Mammary epithelial cell (primary cell): ENCODE measurements around the gene ZSCAN31.

ENCODE experiments used
- CTCF ChIP-seq, 2 donors: IDR thresholded peaks in 1 of 2; conservative IDR thresholded peaks in 1 of 2; 2 replicates each; pipeline ENCODE4 v1.5.1; 2011 to 2012; ENCODE audit warnings: inconsistent platforms in 2 of 2, low read length in 2 of 2, mild to moderate bottlenecking in 2 of 2, control low read depth in 1 of 2, low read depth in 1 of 2; ENCODE audit not compliant: insufficient read depth in 1 of 2; ENCODE audit errors: extremely low read depth in 1 of 2
- EZH2 ChIP-seq: IDR thresholded peaks from 2 replicates; pipeline ENCODE4 v1.6.1; 2012; ENCODE audit warnings: low read length, inconsistent platforms, borderline replicate concordance

GRCh38 chr6:28349344-28349891, 13.5 kb upstream of the ZSCAN31 start:
- TF ChIP-seq CTCF (conservative IDR thresholded peaks at IDR 0.05 in 1 of 2, IDR thresholded peaks at IDR 0.05 in 1 of 2; ENCODE audit: extremely low read depth in 1 of 2, insufficient read depth in 1 of 2, low read depth in 1 of 2, low read length in 2 of 2) (no peak), EZH2 (no peak)
